ENCODE results near the gene CRPPA. TPM values are rescaled to one million over a fixed set of nuclear protein-coding genes. Genes with fewer than 3 reads are reported as not detected.
A peak's percentile ranks its signal among the peaks of the same experiment; 100 is the strongest.

The CRPPA gene
- polyA plus RNA-seq (2013), result 4.9 TPM

GRCh38 chr7:16421333-16422102 lies at the start of gene CRPPA:
Gene CRPPA (minus strand): TSS chr7:16421538. CDS start chr7:16421322, 216 bp downstream.
- CTCF ChIA-PET, result interaction anchor here (0.7 to 2.5 kb wide), 7 partner anchors 10 to 735 kb away, joined by 3 to 21 read pairs (median 4); partner anchors contain the start of gene MEOX2
- H3K9me3 ChIP-seq (ENCODE audit: control extremely low read depth in 1 of 5, control insufficient read depth in 4 of 5, insufficient read depth in 2 of 5, low read depth in 1 of 5, low read length in 4 of 5), result no peaks in the 10 kb centered on the region
- WGBS (ENCODE audit: insufficient coverage), result 11% methylated on average over 38 of the region's 50 CpGs
- peak within 1 kb of the TSS; percentile 80 to 91 for H3K27ac ChIP-seq (ENCODE audit: insufficient read depth in 1 of 2, low read depth in 1 of 2, low read length in 2 of 2, poor library complexity in 1 of 2, severe bottlenecking in 2 of 2)
- peak within 1 kb of the TSS; percentile 63 to 81 (median 71) for H3K4me3 ChIP-seq (ENCODE audit: control insufficient read depth in 1 of 7, extremely low read depth in 1 of 7, insufficient read depth in 4 of 7, low read depth in 2 of 7, low read length in 6 of 7)
- H3K27me3 ChIP-seq (replicated peaks in 2 of 5; ENCODE audit: control insufficient read depth in 4 of 5, insufficient read depth in 5 of 5, low read length in 4 of 5), result no peaks in the 10 kb centered on the region
- H3K4me1 ChIP-seq (ENCODE audit: control extremely low read depth in 1 of 4, control insufficient read depth in 4 of 4, insufficient read depth in 4 of 4, low read length in 3 of 4), result peaks cover 8 to 37% (median 24%) of the 10 kb centered on the region in 4 experiments
- no peaks in the 10 kb centered on the region for H3K36me3 ChIP-seq (ENCODE audit: control insufficient read depth in 4 of 4, insufficient read depth in 4 of 4, low read length in 3 of 4)
- POLR2A ChIA-PET, result interaction anchor here (0.8 kb wide), 2 partner anchors 152 to 153 kb away, joined by 3 to 4 read pairs; no protein-coding TSS in a partner anchor
- DNase-seq, result peak; percentile 47 to 80 (median 68)

- DNase-seq, result peak; percentile 2 to 43 (median 22)
- Histone ChIP-seq H3K27me3 (replicated peaks in 2 of 5; ENCODE audit: control insufficient read depth in 4 of 5, insufficient read depth in 5 of 5, low read length in 4 of 5) (no peaks in the 10 kb centered on the region), H3K27ac (ENCODE audit: insufficient read depth in 1 of 2, low read depth in 1 of 2, low read length in 2 of 2, poor library complexity in 1 of 2, severe bottlenecking in 2 of 2) (peak within 1 kb of the TSS in 1 of 2 experiments; percentile 62), H3K9me3 (ENCODE audit: control extremely low read depth in 1 of 5, control insufficient read depth in 4 of 5, insufficient read depth in 2 of 5, low read depth in 1 of 5, low read length in 4 of 5) (no peaks in the 10 kb centered on the region), H3K4me3 (ENCODE audit: control insufficient read depth in 1 of 7, extremely low read depth in 1 of 7, insufficient read depth in 4 of 7, low read depth in 2 of 7, low read length in 6 of 7) (peak within 1 kb of the TSS in 5 of 7 experiments; percentile 27 to 70 (median 52)), H3K4me1 (ENCODE audit: control extremely low read depth in 1 of 4, control insufficient read depth in 4 of 4, insufficient read depth in 4 of 4, low read length in 3 of 4) (peaks cover 0 to 2% (median 1%) of the 10 kb centered on the region in 4 experiments), H3K36me3 (ENCODE audit: control insufficient read depth in 4 of 4, insufficient read depth in 4 of 4, low read length in 3 of 4) (no peaks in the 10 kb centered on the region)
- POLR2A ChIA-PET, result interaction anchor here (0.5 kb wide), 1 partner anchor 22 kb away, joined by 3 read pairs; no protein-coding TSS in a partner anchor
- CTCF ChIA-PET, result interaction anchor here (1.2 to 2.4 kb wide), 2 partner anchors 10 to 30 kb away, joined by 3 to 9 read pairs; no protein-coding TSS in a partner anchor
- WGBS (ENCODE audit: insufficient coverage), result 29% methylated on average over 3 of the region's 10 CpGs
Measured at GRCh38 chr7:16465469-16466361, 44.4 kb upstream of the CRPPA start, which contains the start of gene SOSTDC1. Gene SOSTDC1 (minus strand): TSS chr7:16465738. CDS start chr7:16465668, 70 bp downstream.

GRCh38 chr7:16463949-16464715 lies 42.8 kb upstream of the CRPPA start:
- H3K27ac ChIP-seq (ENCODE audit: insufficient read depth in 1 of 2, low read depth in 1 of 2, low read length in 2 of 2, poor library complexity in 1 of 2, severe bottlenecking in 2 of 2), result no peak overlapping the region
- 94% methylated on average over 2 of the region's 10 CpGs for WGBS (ENCODE audit: insufficient coverage)
- H3K4me1 ChIP-seq (ENCODE audit: control extremely low read depth in 1 of 4, control insufficient read depth in 4 of 4, insufficient read depth in 4 of 4, low read length in 3 of 4), result peaks cover 0 to 2% (median 1%) of the 10 kb centered on the region in 4 experiments
- H3K9me3 ChIP-seq (ENCODE audit: control extremely low read depth in 1 of 5, control insufficient read depth in 4 of 5, insufficient read depth in 2 of 5, low read depth in 1 of 5, low read length in 4 of 5), result no peaks in the 10 kb centered on the region
- POLR2A ChIA-PET, result no interaction called here
- no peaks in the 10 kb centered on the region for H3K36me3 ChIP-seq (ENCODE audit: control insufficient read depth in 4 of 4, insufficient read depth in 4 of 4, low read length in 3 of 4)
- H3K4me3 ChIP-seq (ENCODE audit: control insufficient read depth in 1 of 7, extremely low read depth in 1 of 7, insufficient read depth in 4 of 7, low read depth in 2 of 7, low read length in 6 of 7), result no peak overlapping the region
- H3K27me3 ChIP-seq (replicated peaks in 2 of 5; ENCODE audit: control insufficient read depth in 4 of 5, insufficient read depth in 5 of 5, low read length in 4 of 5), result no peaks in the 10 kb centered on the region
- DNase-seq, result peak in 1 of 3 donors; percentile 8
- CTCF ChIA-PET, result interaction anchor here (0.7 to 2.4 kb wide), 4 partner anchors 8 to 100 kb away, joined by 3 to 9 read pairs (median 4); no protein-coding TSS in a partner anchor

GRCh38 chr7:16463520-16463919 lies 42.2 kb upstream of the CRPPA start:
- Histone ChIP-seq H3K36me3 (ENCODE audit: control insufficient read depth in 4 of 4, insufficient read depth in 4 of 4, low read length in 3 of 4) (no peaks in the 10 kb centered on the region), H3K27me3 (replicated peaks in 2 of 5; ENCODE audit: control insufficient read depth in 4 of 5, insufficient read depth in 5 of 5, low read length in 4 of 5) (no peaks in the 10 kb centered on the region), H3K4me3 (ENCODE audit: control insufficient read depth in 1 of 7, extremely low read depth in 1 of 7, insufficient read depth in 4 of 7, low read depth in 2 of 7, low read length in 6 of 7) (no peak overlapping the region), H3K9me3 (ENCODE audit: control extremely low read depth in 1 of 5, control insufficient read depth in 4 of 5, insufficient read depth in 2 of 5, low read depth in 1 of 5, low read length in 4 of 5) (no peaks in the 10 kb centered on the region), H3K27ac (ENCODE audit: insufficient read depth in 1 of 2, low read depth in 1 of 2, low read length in 2 of 2, poor library complexity in 1 of 2, severe bottlenecking in 2 of 2) (no peak overlapping the region), H3K4me1 (ENCODE audit: control extremely low read depth in 1 of 4, control insufficient read depth in 4 of 4, insufficient read depth in 4 of 4, low read length in 3 of 4) (peaks cover 0 to 2% (median 1%) of the 10 kb centered on the region in 4 experiments)
- ChIA-PET CTCF (interaction anchor here (0.7 to 0.9 kb wide), 2 partner anchors 8 to 101 kb away, joined by 3 to 6 read pairs; no protein-coding TSS in a partner anchor), POLR2A (no interaction called here)
- no CpG with 5 or more reads among the region's 2 CpGs for WGBS (ENCODE audit: insufficient coverage)
- peak in 1 of 3 donors; percentile 4 for DNase-seq

- Histone ChIP-seq H3K27ac (ENCODE audit: insufficient read depth in 1 of 2, low read depth in 1 of 2, low read length in 2 of 2, poor library complexity in 1 of 2, severe bottlenecking in 2 of 2) (no peak overlapping the region), H3K4me1 (ENCODE audit: control extremely low read depth in 1 of 4, control insufficient read depth in 4 of 4, insufficient read depth in 4 of 4, low read length in 3 of 4) (peaks cover 0 to 2% (median 1%) of the 10 kb centered on the region in 4 experiments), H3K36me3 (ENCODE audit: control insufficient read depth in 4 of 4, insufficient read depth in 4 of 4, low read length in 3 of 4) (no peaks in the 10 kb centered on the region), H3K9me3 (ENCODE audit: control extremely low read depth in 1 of 5, control insufficient read depth in 4 of 5, insufficient read depth in 2 of 5, low read depth in 1 of 5, low read length in 4 of 5) (no peaks in the 10 kb centered on the region), H3K27me3 (replicated peaks in 2 of 5; ENCODE audit: control insufficient read depth in 4 of 5, insufficient read depth in 5 of 5, low read length in 4 of 5) (no peaks in the 10 kb centered on the region), H3K4me3 (ENCODE audit: control insufficient read depth in 1 of 7, extremely low read depth in 1 of 7, insufficient read depth in 4 of 7, low read depth in 2 of 7, low read length in 6 of 7) (no peak overlapping the region)
- DNase-seq, result no peak
- POLR2A ChIA-PET, result no interaction called here
- WGBS (ENCODE audit: insufficient coverage), result 97% methylated on average over 7 of the region's 7 CpGs
- CTCF ChIA-PET, result interaction anchor here (1.0 kb wide), 1 partner anchor 103 kb away, joined by 3 read pairs; no protein-coding TSS in a partner anchor
Measured at GRCh38 chr7:16462431-16462889, 41.1 kb upstream of the CRPPA start.

GRCh38 chr7:16460789-16461493 lies 39.6 kb upstream of the CRPPA start:
- CTCF ChIA-PET, result no interaction called here
- POLR2A ChIA-PET, result no interaction called here
- no peak overlapping the region for H3K4me3 ChIP-seq (ENCODE audit: control insufficient read depth in 1 of 7, extremely low read depth in 1 of 7, insufficient read depth in 4 of 7, low read depth in 2 of 7, low read length in 6 of 7)
- H3K27ac ChIP-seq (ENCODE audit: insufficient read depth in 1 of 2, low read depth in 1 of 2, low read length in 2 of 2, poor library complexity in 1 of 2, severe bottlenecking in 2 of 2), result no peak overlapping the region
- DNase-seq, result no peak
- peaks cover 0 to 2% (median 0%) of the 10 kb centered on the region in 4 experiments for H3K4me1 ChIP-seq (ENCODE audit: control extremely low read depth in 1 of 4, control insufficient read depth in 4 of 4, insufficient read depth in 4 of 4, low read length in 3 of 4)
- peaks cover 0 to 3% (median 0%) of the 10 kb centered on the region in 5 experiments for H3K9me3 ChIP-seq (ENCODE audit: control extremely low read depth in 1 of 5, control insufficient read depth in 4 of 5, insufficient read depth in 2 of 5, low read depth in 1 of 5, low read length in 4 of 5)
- no peaks in the 10 kb centered on the region for H3K27me3 ChIP-seq (replicated peaks in 2 of 5; ENCODE audit: control insufficient read depth in 4 of 5, insufficient read depth in 5 of 5, low read length in 4 of 5)
- no CpG with 5 or more reads among the region's 2 CpGs for WGBS (ENCODE audit: insufficient coverage)
- no peaks in the 10 kb centered on the region for H3K36me3 ChIP-seq (ENCODE audit: control insufficient read depth in 4 of 4, insufficient read depth in 4 of 4, low read length in 3 of 4)
